Subcutaneous abdominal adipose tissue (tissue), 5 donors: Measurements from ENCODE around the gene CHRM5.
"Not testable (repeated sequence)": the region's sequence is repeated elsewhere in the genome, so short reads cannot be mapped to it uniquely, and the experiment has no call there.

ENCODE experiments used
- H3K27ac ChIP-seq: one replicate; pipeline ENCODE4 v1.7.0; 2013; ENCODE audit warnings: low read depth, mild to moderate bottlenecking, inconsistent platforms, low read length, moderate library complexity
- H3K27me3 ChIP-seq, 5 donors: one replicate each; pipeline ENCODE4 v1.7.0; 2013; ENCODE audit warnings: low read length in 5 of 5, inconsistent platforms in 1 of 5; ENCODE audit not compliant: control insufficient read depth in 5 of 5, insufficient read depth in 4 of 5
- H3K36me3 ChIP-seq, 5 donors: one replicate each; pipeline ENCODE4 v1.7.0; 2013; ENCODE audit warnings: low read length in 5 of 5; ENCODE audit not compliant: control insufficient read depth in 5 of 5, insufficient read depth in 5 of 5
- H3K4me1 ChIP-seq, 5 donors: one replicate each; pipeline ENCODE4 v1.7.0; 2013; ENCODE audit warnings: low read length in 5 of 5, mild to moderate bottlenecking in 3 of 5, moderate library complexity in 1 of 5; ENCODE audit not compliant: control insufficient read depth in 5 of 5, insufficient read depth in 5 of 5
- H3K4me3 ChIP-seq, 5 donors: one replicate each; pipeline ENCODE4 v1.7.0; 2013; ENCODE audit warnings: low read length in 5 of 5, low read depth in 1 of 5
- H3K9ac ChIP-seq, 5 donors: one replicate each; pipeline ENCODE4 v1.7.0; 2013; ENCODE audit warnings: low read length in 5 of 5, mild to moderate bottlenecking in 4 of 5, moderate library complexity in 3 of 5
- H3K9me3 ChIP-seq, 5 donors: one replicate each; pipeline ENCODE4 v1.7.0; 2013; ENCODE audit warnings: low read length in 5 of 5; ENCODE audit not compliant: control insufficient read depth in 5 of 5
- donor health status: healthy.
- donor health status: healthy.
- donor health status: healthy.
- donor health status: healthy.
- donor health status: healthy.

Gene CHRM5

GRCh38 chr15:33985751-33986150 is 17.5 kb downstream of the CHRM5 start:
- Histone ChIP-seq H3K27me3 (no peaks in the 10 kb centered on the region), H3K9me3 (no peaks in the 10 kb centered on the region), H3K4me3 (no peak overlapping the region), H3K36me3 (no peaks in the 10 kb centered on the region), H3K9ac (no peak overlapping the region), H3K27ac (no peak overlapping the region), H3K4me1 (peaks cover 0 to 16% (median 8%) of the 10 kb centered on the region in 5 donors)

- no peaks in the 10 kb centered on the region for H3K9me3 ChIP-seq
- H3K9ac ChIP-seq, result no peak overlapping the region
- H3K27ac ChIP-seq, result no peak overlapping the region
- H3K4me1 ChIP-seq, result peaks cover 0 to 13% (median 8%) of the 10 kb centered on the region in 5 donors
- no peaks in the 10 kb centered on the region for H3K36me3 ChIP-seq
- H3K4me3 ChIP-seq, result no peak overlapping the region
- no peaks in the 10 kb centered on the region for H3K27me3 ChIP-seq
Observed at GRCh38 chr15:33987444-33987843, 19.1 kb downstream of the CHRM5 start.

GRCh38 chr15:33988384-33988783 is 20.1 kb downstream of the CHRM5 start:
- H3K27ac ChIP-seq, result no peak overlapping the region
- H3K9ac ChIP-seq, result no peak overlapping the region
- H3K4me3 ChIP-seq, result no peak overlapping the region
- H3K36me3 ChIP-seq, result no peaks in the 10 kb centered on the region
- peaks cover 0 to 12% (median 8%) of the 10 kb centered on the region in 5 donors for H3K4me1 ChIP-seq
- H3K9me3 ChIP-seq, result no peaks in the 10 kb centered on the region
- H3K27me3 ChIP-seq, result no peaks in the 10 kb centered on the region

- no peak overlapping the region for H3K4me3 ChIP-seq
- no peaks in the 10 kb centered on the region for H3K27me3 ChIP-seq
- no peaks in the 10 kb centered on the region for H3K9me3 ChIP-seq
- H3K36me3 ChIP-seq, result no peaks in the 10 kb centered on the region
- H3K27ac ChIP-seq, result no peak overlapping the region
- H3K9ac ChIP-seq, result no peak overlapping the region
- no peaks in the 10 kb centered on the region for H3K4me1 ChIP-seq
Observed at GRCh38 chr15:33994005-33994615, 25.8 kb downstream of the CHRM5 start.

GRCh38 chr15:33995666-33996065 is 27.4 kb downstream of the CHRM5 start:
- not testable (repeated sequence) for H3K9ac ChIP-seq, H3K4me1 ChIP-seq, H3K27me3 ChIP-seq, H3K36me3 ChIP-seq, H3K27ac ChIP-seq, H3K4me3 ChIP-seq, H3K9me3 ChIP-seq

- no peak overlapping the region for H3K4me3 ChIP-seq
- H3K36me3 ChIP-seq, result peaks cover 0 to 4% (median 0%) of the 10 kb centered on the region in 5 donors
- H3K27me3 ChIP-seq, result no peaks in the 10 kb centered on the region
- no peak overlapping the region for H3K27ac ChIP-seq
- no peaks in the 10 kb centered on the region for H3K4me1 ChIP-seq
- no peaks in the 10 kb centered on the region for H3K9me3 ChIP-seq
- no peak overlapping the region for H3K9ac ChIP-seq
Observed at GRCh38 chr15:34001536-34001935, 33.2 kb downstream of the CHRM5 start.

- no peak overlapping the region for H3K4me3 ChIP-seq
- peaks cover 0 to 4% (median 0%) of the 10 kb centered on the region in 5 donors for H3K36me3 ChIP-seq
- no peak overlapping the region for H3K27ac ChIP-seq
- H3K27me3 ChIP-seq, result no peaks in the 10 kb centered on the region
- H3K9ac ChIP-seq, result no peak overlapping the region
- no peaks in the 10 kb centered on the region for H3K9me3 ChIP-seq
- H3K4me1 ChIP-seq, result no peaks in the 10 kb centered on the region
Observed at GRCh38 chr15:34006381-34006780, 38.1 kb downstream of the CHRM5 start.

- H3K4me3 ChIP-seq, result no peak overlapping the region
- no peaks in the 10 kb centered on the region for H3K36me3 ChIP-seq
- H3K27ac ChIP-seq, result no peak overlapping the region
- H3K4me1 ChIP-seq, result no peaks in the 10 kb centered on the region
- no peaks in the 10 kb centered on the region for H3K27me3 ChIP-seq
- H3K9me3 ChIP-seq, result no peaks in the 10 kb centered on the region
- H3K9ac ChIP-seq, result no peak overlapping the region
Observed at GRCh38 chr15:34009656-34010055, 41.4 kb downstream of the CHRM5 start.

GRCh38 chr15:34010921-34011320 is 42.6 kb downstream of the CHRM5 start:
- Histone ChIP-seq H3K4me3 (no peak overlapping the region), H3K4me1 (no peaks in the 10 kb centered on the region), H3K36me3 (no peaks in the 10 kb centered on the region), H3K9me3 (no peaks in the 10 kb centered on the region), H3K9ac (no peak overlapping the region), H3K27me3 (no peaks in the 10 kb centered on the region), H3K27ac (no peak overlapping the region)

GRCh38 chr15:34011481-34011880 is 43.2 kb downstream of the CHRM5 start:
- H3K36me3 ChIP-seq, result no peaks in the 10 kb centered on the region
- H3K9ac ChIP-seq, result no peak overlapping the region
- no peak overlapping the region for H3K4me3 ChIP-seq
- no peak overlapping the region for H3K27ac ChIP-seq
- H3K27me3 ChIP-seq, result no peaks in the 10 kb centered on the region
- H3K4me1 ChIP-seq, result no peaks in the 10 kb centered on the region
- H3K9me3 ChIP-seq, result no peaks in the 10 kb centered on the region
